Fibroblast of skin of left biceps (primary cell): Measurements from ENCODE around the gene ASPN.
A peak's percentile ranks its signal among the peaks of the same experiment; 100 is the strongest.

ENCODE experiments used
- DNase-seq, 2 experiments: peaks; one replicate each; pipeline ENCODE4 v3.0.0-alpha.2; 2013; ENCODE audit warnings: low read depth in 2 of 2

Gene ASPN

GRCh38 chr9:92468206-92468605 is 14.1 kb downstream of the ASPN start:
- peak in 1 of 2 experiments; percentile 13 for DNase-seq

- DNase-seq = no peak
Measured at GRCh38 chr9:92467511-92467910, 14.8 kb downstream of the ASPN start.

DNA sequence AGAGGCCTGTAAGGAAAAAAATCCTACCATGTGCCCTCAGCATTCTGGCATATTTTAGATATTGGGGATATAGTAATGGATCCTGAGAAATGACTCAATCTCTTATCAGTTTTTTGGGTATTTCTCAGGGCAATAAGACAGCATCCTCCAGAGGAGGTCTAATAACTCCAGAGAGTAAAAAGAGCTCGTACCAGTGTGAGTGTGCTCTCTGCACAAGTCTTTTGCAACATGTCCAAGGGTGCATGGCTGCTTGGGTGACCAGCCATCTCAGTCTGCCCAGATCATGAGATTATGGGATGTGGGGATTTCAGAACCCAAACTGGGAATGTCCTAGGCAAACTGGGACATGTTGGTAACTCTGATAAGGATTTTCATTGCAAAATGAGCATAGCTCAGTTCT is 15.3 kb downstream of the ASPN start:
- DNase-seq = no peak

- DNase-seq = peak; percentile 79 to 80
Measured at GRCh38 chr9:92463984-92464383, 18.3 kb downstream of the ASPN start.

DNA sequence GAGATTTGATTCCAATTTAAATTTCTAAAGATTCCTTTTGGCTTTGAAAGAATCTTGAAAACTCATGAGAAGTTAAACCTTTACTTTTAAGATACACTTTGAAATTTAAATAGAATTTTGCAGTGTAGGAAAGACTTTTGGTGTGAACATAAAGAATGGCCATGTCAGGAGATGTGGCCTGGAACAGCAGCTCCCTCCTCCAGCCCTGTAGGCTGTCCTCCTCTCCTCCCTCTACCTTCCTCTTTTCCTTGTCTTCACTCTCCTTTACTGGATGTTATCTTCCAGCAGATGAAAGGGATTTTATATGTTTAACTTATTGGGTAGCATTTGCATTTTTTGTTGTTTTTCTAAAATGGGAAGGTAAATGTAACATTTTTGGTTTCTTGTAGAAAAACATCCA is 18.9 kb downstream of the ASPN start:
- DNase-seq = no peak

- no peak for DNase-seq
Measured at GRCh38 chr9:92457576-92457975, 24.7 kb downstream of the ASPN start.

DNA sequence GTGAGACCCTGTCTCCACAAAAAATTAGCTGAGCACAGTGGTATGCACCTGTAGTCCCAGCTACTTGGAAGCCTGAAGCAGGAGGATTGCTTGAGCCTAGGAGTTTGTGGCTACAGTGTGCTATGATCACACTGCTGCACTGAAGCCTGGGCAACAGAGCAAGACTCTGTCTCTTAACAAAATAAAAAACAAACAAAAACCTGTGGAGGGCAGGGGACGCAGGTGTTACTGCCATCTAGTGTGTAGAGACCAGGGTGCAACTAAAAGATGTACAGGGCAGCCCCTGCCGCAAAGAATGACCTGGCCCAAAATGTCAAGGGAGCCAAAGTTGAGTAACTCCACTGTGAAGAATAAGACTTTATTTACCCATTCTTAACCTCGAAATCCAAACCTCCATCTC is 27.1 kb downstream of the ASPN start:
- no peak for DNase-seq

GRCh38 chr9:92446536-92446935 is 35.8 kb downstream of the ASPN start:
- DNase-seq = no peak

DNA sequence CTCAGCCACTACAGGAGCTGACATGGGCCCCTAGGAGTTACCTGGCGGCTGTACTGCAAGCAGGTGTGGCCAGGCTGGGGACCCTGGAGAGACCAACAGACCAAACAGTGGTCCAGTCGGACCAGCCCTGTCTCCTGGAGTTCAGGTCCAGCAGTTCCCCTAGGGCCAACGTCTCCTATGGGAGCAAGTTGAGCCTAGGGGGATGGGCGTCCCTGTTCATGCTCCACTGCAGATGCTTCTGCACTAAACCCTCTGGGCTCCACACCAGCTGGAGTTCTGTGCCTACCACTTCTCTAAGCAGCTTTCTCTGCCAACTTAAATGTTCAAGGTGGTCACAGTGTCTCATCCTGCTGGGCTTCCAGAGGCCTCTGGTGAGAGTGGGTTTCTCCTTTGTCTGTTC is 37.5 kb downstream of the ASPN start:
- no peak for DNase-seq

- DNase-seq = no peak
Measured at GRCh38 chr9:92440751-92441046, 41.6 kb downstream of the ASPN start.

DNA sequence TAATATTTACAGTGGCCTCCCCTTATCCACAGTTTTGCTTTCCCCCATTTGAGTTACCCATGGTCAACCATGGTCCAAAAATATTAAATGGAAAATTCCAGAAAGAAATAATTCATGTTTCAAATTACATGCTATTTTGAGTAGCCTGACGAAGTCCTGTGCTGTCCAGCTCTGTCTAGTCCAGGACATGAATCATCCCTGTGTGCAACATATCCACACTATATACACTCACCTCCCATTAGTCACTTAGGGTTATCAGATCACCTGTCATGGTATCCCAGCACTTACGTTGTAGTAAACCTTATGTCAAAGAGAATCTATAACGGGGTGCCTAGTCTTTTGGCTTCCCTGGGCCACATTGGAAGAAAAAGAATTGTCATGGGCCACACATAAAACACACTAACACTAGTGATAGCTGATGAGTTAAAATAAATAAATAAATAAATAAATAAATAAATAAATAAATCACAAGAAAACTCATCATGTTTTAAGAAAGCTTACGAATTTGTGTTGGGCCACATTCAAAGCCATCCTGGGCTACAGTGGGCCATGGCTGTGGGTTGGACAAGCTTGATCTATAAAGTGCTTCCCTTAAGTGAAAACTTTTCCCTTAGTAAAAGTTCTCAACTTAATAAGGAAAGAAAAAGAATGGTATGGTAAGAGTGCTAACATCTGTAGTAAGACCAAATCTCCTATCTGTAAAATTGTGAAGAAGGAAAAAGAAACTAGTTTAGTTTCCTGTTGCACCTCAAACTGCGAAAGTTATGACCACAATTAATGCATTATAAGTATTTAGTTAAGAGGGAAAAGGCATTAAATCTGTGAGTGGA is 42.2 kb downstream of the ASPN start:
- no peak for DNase-seq

DNA sequence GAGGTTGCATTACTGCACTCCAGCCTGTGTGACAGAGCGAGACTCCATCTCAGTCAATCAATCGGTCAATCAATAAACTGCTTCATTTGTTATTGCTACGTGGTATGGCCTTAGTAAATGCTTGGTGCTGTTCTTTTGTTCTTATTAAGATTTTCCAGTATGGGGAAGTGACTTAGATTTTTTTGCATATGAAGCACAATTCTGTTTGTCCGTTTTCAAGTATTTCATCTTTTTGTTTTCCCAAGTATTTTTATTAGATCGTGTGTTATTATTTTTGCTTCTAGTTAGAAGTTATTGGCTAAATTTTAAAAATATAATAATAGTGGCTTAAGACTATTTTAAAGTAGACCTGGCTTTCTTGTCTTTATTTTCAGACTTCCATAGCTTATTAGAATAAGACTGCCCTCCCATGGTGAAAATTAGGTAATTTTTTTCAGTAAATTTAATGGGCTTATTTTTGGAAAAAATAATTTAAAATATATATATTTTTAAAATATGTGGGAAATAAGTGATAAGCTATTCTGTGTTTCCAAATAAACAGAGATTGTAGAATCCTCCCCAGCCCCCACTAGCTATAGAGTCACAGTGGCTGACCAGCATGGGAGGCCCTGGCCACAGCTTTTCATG is 43.3 kb downstream of the ASPN start:
- no peak for DNase-seq

- DNase-seq = no peak
Measured at GRCh38 chr9:92435263-92435662, 47.0 kb downstream of the ASPN start.

DNA sequence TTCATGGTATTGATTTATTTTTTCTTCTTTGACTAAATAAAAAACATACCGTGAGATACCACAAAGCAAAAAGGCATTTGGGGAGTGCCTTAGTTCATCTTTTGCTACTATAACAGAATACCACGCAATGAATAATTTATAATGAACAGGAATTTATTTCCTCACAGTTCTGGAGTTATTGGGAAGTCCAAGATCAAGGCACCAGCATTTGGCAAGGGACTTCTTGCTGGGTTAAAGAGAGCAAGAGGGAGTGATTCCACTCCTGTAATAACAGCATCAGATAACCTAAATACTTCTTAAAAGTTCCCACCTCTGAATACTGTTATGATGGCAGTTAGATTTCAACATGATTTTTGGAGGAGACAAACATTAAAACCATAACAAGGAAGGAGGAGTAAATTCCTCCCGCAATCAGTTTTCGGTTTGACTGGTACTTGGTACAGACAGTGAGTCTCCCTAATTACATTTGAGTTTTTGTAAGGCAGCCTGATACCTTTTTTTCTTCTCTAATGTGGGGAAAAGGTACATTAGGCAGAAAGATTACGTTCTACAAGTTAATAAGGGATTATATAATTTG is 49.2 kb downstream of the ASPN start:
- no peak for DNase-seq

DNA sequence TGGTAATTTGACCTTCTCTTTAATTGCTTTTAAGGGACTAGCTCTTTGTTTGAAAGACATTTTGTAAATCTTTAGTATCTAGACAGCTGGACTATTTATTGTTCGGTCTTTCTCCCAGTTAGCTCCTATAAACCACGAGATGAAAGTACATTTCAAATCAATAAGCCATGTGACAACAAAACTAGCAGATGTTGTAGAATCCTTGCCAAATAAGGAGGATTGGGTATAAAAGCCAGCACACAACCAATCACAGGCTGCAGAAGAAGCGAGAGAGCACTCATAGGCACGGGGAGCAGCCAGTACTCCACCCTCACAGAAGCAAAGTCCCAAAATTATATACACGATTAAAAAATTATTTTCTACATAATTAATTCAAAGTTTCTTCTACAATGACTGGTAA is 50.0 kb downstream of the ASPN start:
- DNase-seq = no peak

DNA sequence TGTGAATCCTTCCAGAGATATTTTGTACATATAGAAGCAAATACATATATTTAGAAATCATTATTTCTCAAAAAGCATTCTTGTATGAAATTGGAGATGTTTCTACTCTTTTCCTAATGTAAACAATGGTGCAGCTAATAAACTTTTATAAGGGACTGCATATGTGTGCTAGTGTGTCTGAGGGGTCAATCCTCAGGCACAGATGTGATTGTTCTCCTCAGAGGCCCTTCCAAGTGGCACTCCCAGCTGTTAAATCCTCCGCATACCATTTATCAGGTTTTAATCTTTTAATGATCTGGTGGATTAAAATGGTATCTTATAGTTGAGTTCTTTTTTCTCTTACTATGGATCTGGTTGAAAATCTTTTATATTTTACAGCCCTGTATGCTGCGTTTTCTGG is 52.5 kb downstream of the ASPN start:
- DNase-seq = no peak

GRCh38 chr9:92426501-92427145 is 55.7 kb downstream of the ASPN start:
- no peak for DNase-seq

DNA sequence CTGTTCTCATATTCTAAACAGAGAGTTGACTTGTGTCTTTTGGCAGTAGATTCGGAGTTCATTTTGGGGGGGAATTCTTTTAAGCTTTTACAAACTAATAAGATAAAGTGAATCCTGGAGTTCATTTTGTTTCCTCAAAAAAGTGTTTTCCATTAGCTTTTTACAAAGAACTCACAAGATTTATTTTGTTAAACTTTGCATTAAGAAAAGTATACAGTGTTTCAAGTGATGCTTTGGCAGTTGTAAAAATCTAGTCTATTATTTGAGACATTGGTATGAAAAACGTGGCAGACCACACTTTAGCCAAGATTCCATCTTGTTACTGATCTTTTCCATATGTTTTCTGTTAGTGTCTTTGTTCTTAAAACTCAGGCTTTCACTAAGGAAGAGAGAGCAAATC is 56.8 kb downstream of the ASPN start:
- peak; percentile 63 to 74 for DNase-seq

GRCh38 chr9:92424340-92424739 is 58.0 kb downstream of the ASPN start, which contains the start of gene OMD:
OMD (minus strand) TSS chr9:92424471; CDS start chr9:92417558, 6,913 bp downstream.
- DNase-seq = peak; percentile 61 to 64

DNA sequence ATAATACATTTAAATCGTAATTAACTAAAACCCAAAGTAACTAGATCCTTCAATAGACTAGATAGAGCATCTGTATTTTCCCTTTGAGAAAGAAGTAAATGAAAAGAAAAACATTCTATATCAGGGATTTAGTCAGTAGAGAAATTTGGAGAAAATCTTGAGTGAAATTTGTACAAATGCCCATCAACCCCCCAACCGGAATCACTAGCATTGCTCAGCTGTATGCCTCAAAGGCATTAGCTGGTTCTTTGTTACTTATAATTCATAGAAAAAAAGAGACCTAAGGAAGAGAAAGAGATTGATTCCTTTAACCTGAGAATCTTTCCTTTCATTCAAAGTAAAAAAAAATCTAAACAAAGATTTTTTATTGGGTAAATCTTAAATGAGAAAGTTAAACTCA is 58.7 kb downstream of the ASPN start:
- no peak for DNase-seq

- DNase-seq = no peak
Measured at GRCh38 chr9:92422611-92423338, 59.5 kb downstream of the ASPN start.

- DNase-seq = no peak
Measured at GRCh38 chr9:92414566-92414965, 67.7 kb downstream of the ASPN start.
